GM18505 (cell line): ENCODE measurements around the gene SGSH.
A peak's percentile ranks its signal among the peaks of the same experiment; 100 is the strongest.

Experiments
- ATAC-seq: cut with Tn5 transposase; IDR thresholded peaks from one replicate; pipeline ENCODE4 v1.9.1; 2021; ENCODE audit not compliant: unreplicated experiment
- POLR2A ChIP-seq: IDR thresholded peaks from 4 replicates; pipeline ENCODE4 v1.6.1; 2011; ENCODE audit warnings: borderline replicate concordance; ENCODE audit not compliant: insufficient read depth, insufficient read length; ENCODE audit errors: extremely low read depth

SGSH gene

DNA sequence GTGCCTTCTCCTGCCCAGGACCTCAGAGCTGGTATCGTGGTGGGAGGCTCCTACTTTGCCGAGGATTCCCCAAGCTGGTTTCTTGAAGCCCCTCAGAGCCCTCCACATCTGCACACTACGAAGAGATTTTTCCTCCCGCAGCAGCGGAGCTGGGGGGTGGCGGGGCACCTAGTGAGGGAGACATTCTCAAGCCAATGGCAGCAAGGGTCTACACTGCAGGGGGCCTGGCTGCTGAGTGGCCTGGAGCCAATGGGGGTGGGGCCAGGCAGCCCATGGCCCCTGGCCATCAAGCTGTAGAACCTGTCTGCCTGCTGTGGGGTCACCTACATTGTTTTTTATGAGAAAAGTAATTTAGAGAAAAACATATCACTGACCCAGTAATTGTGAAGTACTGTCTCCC, 5.1 kb upstream of the SGSH start:
- ATAC-seq = no peak
- no peak for TF ChIP-seq POLR2A

DNA sequence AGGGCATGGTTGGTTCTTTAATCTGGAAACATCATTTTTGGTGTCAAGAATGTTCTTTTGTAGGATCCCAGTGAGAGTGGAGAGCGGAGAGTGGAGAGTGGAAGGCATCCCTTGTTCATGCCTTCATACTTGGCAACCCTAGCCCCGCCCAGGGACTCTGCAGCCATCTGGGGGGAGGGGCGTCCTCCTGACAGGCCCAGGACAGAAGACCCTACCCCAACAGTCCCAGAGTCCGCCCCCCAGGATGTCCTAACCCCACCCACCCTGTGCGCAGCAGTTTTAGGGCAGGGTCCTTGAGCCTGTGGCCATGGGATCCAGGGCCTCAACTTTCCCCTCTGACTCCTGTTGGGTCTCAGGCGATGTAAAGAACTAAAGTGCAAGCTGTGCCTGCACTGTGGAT, 4.5 kb upstream of the SGSH start:
- no peak for TF ChIP-seq POLR2A
- no peak for ATAC-seq

DNA sequence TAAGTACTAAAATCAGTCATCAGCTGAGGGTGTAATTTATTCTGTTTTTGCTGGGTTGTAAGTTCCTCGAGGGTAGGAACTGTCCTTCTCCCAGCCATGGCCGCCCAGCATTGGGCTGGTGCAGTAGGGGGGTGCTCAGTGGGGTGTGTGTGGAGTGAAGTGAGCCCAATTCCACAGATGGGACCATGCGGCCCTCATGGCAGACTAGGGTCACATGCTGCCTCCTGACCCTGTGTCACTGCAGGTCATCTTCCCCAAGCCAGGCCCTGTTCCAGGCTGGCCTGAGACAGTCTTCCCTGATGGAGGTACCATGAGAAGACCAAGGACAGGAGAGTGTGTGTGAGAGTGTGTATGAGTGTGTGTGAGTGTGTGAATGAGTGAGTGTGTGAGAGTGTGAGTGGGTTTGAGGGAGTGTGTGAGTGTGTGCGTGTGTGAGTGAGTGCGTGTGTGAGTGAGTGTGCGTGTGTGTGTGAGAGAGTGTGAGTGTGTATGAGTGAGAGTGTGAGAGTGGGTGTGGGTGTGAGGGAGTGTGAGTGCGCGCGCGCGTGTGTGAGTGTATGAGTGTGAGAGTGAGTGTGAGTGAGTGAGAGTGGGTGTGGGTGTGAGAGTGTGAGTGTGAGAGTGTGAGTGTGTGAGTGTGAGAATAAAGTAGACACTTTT, 3.8 kb upstream of the SGSH start:
- no peak for TF ChIP-seq POLR2A

DNA sequence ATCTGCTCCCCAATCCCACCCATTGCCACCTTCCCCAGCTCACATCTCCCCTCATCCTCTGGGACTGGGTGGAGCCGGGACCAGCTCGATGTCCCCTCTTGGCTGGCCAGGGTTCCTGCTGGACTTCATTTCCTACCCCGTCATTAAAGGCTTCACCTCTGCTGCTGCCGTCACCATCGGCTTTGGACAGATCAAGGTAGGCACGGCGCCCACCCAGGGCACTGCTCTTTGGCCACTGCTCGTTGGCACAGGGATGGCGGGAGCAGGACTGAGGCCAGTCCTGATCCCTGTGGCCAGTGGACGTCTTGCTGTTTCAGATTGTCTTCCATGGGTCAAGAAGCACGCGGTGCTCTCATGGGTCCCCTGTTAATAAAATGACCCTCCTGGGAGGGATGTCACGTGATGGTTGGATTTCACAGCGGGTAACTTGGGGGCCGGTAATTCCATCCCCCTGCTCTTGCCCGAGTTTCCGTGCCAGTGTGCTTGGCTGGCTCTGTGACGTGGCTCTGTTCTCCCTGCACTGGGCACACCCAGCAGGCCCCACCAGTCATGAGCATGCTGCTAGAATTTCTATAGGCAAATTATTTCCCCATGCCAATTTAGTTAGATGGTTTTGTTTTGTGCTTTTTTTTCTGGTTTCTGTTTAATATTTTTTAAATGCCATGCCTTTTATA, 3.1 kb upstream of the SGSH start:
- TF ChIP-seq POLR2A = no peak
- no peak for ATAC-seq

More for the DNA sequence above, 3.8 kb upstream of the SGSH start:
- ATAC-seq = no peak

DNA sequence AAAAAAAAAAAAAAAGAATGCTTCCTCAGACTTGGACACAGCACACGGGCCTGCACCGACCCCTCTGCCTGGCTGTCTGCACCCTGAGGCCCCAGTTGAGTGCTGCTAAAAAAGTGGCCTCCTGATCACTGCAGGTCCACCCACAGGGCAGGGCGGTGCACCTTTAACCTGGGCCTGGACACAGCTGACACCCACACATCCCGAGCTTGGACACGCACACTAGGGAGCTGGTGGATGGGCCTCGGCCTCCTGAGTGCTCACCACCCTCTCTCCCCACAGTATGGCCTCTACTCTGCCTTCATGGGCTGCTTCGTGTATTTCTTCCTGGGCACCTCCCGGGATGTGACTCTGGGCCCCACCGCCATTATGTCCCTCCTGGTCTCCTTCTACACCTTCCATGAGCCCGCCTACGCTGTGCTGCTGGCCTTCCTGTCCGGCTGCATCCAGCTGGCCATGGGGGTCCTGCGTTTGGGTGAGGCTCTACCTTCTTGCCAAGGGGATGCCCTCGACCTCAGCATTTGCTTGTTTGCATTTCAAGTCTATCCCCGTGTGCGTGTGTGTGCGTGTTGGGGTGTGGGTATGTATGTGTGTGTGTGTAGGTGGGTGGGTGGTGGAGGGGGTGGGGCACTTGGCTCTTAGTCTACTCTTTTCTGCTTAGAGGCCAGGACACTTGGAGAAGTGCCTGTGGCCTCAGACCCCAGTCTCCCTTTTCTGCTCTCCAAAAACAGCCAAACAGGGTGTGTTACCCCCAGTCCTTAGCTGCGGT, 2.4 kb upstream of the SGSH start:
- ATAC-seq = no peak
- TF ChIP-seq POLR2A = no peak

DNA sequence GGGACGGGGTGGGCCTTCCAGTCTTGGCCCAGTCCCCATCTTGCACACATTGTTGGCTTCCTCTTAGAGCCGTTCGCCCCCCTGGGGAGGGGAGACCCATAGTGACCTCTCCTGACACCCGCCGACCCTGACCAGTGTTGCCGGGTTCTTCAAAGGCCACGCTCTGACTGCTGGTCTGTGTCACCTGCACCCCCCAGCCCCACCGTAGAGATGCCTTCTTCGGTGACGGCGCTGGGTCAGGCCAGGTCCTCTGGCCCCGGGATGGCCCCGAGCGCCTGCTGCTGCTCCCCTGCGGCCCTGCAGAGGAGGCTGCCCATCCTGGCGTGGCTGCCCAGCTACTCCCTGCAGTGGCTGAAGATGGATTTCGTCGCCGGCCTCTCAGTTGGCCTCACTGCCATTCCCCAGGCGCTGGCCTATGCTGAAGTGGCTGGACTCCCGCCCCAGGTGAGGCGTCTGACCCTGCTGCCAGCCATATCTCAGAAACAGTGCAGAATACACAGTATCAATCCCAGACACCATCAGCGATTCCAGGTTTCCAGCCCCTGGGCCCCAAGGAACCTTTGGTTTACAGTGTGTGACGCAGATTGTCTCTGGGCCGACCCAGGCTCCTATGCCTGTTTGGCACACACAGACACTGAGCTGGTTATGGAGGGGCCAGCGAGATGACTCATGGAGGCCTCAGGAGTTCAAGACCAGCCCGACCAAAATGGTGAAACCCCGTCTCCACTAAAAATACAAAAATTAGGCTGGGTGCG, 1.4 kb upstream of the SGSH start:
- no peak for TF ChIP-seq POLR2A
- ATAC-seq = no peak

DNA sequence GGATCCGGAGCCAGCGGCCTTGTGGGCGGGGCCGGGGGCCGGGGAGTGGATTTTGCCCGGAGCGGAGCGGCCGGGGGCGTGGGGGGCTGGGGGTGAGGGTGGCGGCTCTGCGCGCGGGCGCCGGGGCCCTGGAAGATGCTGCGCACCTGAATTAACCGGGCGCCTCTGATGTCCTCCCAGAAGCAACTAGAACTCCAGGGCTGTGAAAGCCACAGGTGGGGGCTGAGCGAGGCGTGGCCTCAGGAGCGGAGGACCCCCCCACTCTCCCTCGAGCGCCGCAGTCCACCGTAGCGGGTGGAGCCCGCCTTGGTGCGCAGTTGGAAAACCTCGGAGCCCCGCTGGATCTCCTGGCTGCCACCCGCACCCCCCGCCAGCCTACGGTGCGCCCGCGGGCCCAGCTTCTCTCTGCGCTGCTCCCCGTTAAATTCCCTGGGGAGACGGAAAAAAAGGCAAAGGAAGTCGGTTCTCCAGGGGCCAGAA, 643 bp upstream of the SGSH start:
- no peak for TF ChIP-seq POLR2A
- no peak for ATAC-seq

DNA sequence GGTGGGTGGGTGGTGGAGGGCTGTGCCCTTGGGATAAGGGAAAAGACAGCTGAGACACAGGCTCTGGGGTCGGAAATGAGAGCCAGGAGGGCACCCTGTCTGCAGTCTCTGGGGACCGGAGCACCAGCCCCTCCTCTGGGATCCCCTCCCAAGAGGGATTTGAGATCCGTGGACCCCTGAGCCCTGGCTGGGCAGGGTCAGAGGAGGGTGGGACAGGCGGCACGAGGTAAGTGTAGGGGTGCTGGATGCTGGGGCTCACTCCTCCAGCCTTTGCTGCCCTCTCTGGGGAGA, 425 bp downstream of the SGSH start:
- no peak for TF ChIP-seq POLR2A
- peak; percentile 15 for ATAC-seq

DNA sequence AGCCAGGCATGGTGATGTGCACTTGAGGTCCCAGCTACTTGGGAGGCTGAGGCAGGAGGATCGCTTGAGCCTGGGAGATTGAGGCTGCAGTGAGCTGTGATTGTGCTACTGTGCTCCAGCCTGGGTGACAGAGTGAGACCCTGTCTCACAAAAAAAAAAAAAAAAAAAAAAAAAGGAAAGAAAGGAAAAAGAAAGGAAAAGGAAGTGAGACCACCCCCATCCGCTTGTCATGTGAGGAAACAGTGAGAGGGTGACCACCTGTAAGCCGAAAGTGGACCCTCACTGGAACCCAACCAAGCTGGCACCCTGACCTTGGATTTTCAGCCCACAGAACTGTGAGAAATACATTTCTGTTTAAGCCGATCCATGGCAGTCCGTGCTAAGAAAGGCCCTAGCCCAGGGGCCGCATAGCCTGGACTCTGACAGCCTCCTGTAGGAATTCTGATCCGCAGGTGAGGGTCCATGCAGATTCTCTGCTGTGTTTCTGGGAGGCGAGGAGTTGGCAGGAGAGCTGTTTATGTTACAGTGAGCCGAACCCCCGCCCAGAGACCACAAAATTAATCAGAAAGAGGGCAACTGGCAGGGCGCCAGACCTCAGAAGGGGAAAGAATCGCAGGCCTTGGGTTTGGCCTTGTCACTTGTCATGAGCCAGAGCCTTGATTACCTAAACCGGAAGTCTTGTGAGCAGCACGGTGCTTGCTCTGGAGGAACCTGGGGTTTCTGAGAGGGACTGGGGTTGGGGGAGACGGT, 945 bp downstream of the SGSH start:
- no peak for TF ChIP-seq POLR2A
- peak; percentile 53 for ATAC-seq

DNA sequence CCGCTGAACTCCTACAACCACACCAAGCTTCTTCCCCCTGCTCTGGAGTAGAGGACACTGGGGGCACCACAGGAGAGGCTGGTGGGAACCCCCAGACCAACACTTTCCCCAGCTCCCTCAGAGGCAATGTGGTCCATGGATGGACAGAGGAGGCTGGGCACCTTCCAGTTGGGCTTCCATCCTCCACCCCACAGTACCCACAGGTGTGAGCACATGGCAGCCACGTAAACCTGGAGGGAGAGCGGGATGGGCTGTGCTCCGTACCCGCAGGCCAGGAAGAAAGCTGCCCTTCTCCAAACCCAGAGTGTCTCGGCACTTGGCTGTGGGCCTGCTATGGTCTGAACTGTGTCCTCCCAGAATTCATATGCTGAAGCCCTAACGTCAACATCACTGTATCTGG, 1.7 kb downstream of the SGSH start:
- no peak for ATAC-seq
- no peak for TF ChIP-seq POLR2A

DNA sequence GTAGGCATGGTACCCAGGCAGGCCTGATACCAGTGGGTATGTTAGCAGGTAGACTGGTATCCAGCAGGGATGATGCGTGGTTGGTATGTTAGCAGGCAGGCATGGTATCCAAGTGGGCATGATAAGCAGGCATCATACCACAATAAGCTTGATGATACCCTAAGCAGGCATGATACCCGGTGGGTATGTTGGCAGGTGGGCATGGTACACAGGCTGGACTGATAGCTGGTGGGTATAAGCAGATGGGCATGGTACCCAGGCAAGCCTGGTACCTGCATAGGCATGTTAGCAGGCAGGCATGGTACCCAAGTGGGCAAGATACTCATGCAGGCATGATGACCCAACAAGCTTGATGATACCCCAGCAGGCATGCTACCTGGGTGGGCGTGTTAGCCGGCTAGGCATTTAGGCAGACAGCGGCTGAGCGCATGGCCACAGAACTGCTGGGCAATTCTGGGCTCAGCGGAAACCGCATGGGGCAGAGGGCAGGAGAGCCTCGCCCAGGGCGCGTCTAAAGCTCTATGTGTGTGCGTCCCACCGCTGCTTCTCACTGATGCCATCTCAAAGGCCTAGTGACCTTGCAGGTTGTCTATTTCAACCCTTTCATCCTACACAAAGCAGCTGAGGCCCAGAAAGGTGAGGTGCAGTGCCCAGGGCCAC, 2.3 kb downstream of the SGSH start:
- no peak for TF ChIP-seq POLR2A
- no peak for ATAC-seq

DNA sequence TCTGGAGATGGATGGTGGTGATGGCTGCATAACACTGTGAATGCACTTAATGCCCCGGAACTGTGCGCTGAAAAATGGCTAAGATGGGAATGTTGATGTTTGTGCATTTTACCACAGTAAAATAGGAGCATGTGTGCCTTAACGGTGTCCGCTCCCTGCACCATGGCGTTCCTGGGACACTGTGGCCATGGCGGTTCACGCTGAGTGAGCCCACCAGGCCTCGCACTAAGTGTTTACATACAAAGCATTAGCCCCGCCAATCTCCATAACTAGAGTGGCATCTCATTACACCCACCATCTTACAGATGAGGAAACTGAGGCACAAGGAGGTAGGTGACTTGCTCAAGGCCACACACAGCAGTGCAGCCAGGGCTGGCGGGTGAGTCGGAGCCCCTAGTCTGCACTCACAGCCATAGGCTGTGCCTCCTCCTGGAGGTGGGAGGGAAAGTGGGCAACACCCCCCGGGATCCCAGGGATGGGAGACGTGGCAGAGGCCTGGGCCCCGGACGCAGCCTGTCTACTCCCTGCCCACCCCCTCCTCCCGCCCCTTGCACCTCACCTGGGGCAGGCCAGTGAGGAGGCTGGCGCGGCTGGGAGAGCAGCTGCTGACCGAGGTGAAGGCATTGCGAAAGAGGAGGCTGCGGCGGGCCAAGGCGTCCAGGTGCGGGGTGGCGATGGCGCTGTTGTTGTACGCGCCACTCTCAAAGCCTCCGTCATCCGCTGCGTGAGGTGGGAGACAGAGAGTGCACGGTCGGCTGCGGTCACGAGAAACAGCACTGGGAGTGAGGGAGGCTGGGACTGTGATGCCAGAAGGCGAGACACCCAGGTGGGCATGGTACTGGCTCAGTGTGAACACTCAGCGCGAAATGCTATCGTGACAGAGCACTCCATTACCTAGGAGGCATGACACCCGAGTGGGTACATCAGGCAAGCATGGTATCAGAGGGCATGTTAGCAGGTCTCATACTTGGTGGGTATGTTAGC, 3.4 kb downstream of the SGSH start:
- no peak for ATAC-seq
- TF ChIP-seq POLR2A = no peak

DNA sequence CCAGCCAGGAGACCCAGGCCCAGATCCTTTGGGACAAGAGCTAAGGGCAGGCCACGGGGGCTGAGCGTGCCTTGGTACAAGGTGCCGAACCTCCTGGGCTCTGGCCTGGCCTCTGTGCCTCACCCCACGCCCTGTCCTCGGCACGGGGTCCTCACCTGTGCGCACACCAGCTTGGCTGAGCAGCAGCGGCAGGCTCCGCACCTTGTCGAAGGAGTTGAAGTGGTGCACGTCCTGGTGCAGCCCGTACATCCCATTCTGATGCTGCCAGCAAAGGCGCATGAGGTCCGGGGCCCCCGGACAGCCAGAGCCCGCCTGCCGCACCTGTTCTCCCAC, 5.3 kb downstream of the SGSH start:
- ATAC-seq = no peak
- TF ChIP-seq POLR2A = no peak
